Hepatocyte (in vitro differentiated cells): ENCODE results near the gene PARN.

ENCODE experiments used
- CTCF ChIP-seq: fragments of 200-600 bp; sonication (generic); IDR thresholded peaks from 2 replicates; pipeline ENCODE4 v1.5.1; 2016; ENCODE audit warnings: antibody characterized with exemption, mild to moderate bottlenecking; ENCODE audit not compliant: poor library complexity
- EZH2 ChIP-seq: fragments of 200-600 bp; sonication (generic); IDR thresholded peaks from 2 replicates; pipeline ENCODE4 v1.6.1; 2016; ENCODE audit warnings: antibody characterized with exemption, mild to moderate bottlenecking, borderline replicate concordance

- no peak for TF ChIP-seq CTCF
- no peak for TF ChIP-seq EZH2
Measured at GRCh38 chr16:14437426-14437825, 192.6 kb downstream of the PARN start.
